Hematopoietic multipotent progenitor cell treated with erythropoietin and hydrocortisone succinate and interleukin-3 and kit ligand, for 6 days (in vitro differentiated cells): Measurements from ENCODE around the gene ADORA2A.

ENCODE experiments used
- DNase-seq: peaks from one replicate; pipeline ENCODE4 v3.0.0-alpha.2; 2015

Gene ADORA2A

DNA sequence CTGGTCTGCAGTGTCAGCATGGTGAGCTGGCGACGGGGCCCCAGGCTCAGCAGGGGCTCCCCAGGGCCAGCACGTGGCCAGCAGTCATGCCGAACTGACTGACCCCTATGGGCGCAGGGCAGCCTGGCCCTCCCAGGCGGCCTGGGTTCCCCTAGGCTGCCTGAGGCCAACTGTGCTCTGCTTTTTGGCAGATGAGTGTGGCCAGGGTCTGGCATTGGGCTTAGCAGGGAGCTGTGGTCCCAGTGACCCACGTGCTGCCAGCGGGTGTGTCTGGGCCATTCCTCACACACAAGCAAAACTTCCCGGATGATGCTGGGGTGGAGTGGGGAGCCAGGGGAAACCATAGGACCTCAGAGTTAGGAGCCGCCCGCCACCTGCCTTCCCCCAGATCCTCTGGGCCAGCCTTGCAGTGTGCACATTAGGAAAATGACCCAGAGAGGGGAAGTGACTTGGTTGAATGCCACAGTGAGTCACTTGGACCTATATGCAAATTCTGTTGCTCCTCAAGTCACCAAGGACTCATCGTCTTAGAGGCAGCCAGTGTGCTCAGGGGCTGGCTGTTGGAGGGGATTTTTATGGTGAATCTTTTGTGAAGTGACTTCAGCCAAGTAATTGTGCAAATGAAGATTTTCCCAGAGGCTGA, 6.5 kb downstream of the ADORA2A start:
- peak; percentile 63 for DNase-seq

DNA sequence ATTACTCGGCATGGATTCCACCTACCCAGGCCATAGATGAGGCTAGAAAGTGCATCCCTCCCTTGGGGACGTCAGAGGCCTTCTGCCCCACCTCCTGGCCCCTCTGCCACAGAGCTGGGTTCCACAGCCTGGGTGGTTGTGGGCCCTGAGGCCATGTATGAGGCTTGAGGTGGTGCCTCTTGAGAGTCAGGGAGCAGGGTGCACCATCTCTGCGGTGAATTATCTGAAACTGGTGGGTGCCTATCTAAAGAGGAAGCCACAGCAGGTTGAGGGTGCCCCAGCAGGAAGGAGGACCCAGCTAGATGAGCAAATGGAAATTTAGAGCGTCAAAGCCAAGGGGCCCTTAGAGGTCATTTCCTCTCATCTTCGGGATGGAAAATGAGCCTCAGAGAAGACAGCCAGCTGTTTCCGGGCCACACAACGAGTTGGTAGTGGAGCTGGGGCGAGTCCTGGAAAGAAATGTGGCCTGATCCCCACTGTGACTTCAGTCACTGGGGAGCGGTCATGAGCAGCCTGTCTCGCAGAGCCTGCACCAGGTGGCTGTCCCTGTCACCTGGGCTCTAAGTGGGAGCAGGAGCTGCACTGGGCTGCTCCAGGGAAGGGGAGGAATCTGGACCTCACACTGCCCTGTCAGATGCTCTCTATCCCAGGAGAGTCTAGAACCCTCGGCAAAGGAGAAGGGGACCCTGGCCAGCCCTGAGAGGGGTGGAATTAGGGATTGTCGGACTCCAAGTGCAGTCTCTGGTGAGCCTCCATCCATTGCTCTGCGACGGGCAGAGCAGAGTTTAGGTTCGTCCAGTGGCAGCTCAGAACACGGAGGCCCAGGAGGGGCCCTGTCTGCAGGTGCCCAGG, 7.3 kb downstream of the ADORA2A start:
- peak; percentile 87 for DNase-seq

DNA sequence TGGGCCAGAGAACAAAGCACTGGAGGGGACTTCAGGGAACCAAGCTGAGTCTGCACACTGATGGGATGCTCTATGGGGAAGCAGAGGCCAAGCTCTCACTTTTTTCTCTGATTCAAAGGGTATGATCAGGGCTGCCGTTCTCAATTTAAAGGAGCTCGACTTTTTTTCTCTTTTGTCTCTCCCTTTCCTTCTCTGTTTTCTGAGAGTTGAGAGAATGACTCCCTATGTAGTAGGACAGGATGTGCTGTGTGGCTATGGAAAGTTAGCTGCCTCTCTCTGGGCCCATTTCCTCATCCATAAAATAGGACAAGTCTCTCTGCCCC, 7.9 kb downstream of the ADORA2A start:
- no peak for DNase-seq

DNA sequence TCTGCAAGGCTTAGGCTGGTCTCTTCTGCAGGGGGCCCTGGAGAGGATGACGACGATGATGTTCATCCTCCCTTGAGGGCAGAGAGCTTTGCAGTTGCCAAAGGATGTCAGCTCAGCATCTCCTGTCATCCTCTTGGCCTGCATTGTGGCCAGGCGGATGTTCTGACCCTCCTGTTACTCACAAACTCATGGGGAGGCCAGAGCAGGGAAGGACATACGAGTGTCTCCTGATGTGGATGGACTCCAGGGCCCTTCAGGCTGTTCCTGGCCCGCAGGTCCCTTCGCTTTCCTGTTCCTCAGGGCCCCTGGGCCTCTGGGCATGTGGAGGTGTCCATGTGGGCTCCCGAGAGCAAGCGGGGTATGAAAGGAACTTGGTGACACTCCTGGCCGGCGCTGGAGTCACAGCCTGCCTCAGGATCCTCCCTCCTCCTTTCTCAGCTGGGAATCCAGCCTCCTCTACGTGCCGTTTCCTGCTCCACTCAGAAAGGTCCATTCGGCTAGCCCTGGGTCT, 8.5 kb downstream of the ADORA2A start:
- no peak for DNase-seq

DNA sequence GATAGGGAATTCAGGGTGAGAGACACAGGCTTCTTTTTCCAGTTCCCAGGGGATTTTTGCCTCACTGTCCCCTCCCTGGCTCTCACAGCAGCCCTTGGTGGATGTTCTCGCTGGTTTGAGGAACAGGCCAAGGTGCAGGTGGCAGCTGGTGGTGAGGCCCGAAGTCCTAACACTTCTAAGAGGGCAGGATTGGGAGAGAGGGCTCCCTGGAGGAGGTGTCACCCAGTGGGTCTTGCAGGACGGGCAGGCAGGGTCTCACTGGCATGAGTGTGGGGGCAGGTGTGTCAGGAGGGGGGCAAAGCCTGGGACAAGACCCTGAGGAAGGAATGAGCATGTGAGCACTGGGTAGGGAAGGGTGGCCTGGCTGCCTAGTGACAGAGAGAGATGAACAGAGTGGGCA, 9.2 kb downstream of the ADORA2A start:
- no peak for DNase-seq

DNA sequence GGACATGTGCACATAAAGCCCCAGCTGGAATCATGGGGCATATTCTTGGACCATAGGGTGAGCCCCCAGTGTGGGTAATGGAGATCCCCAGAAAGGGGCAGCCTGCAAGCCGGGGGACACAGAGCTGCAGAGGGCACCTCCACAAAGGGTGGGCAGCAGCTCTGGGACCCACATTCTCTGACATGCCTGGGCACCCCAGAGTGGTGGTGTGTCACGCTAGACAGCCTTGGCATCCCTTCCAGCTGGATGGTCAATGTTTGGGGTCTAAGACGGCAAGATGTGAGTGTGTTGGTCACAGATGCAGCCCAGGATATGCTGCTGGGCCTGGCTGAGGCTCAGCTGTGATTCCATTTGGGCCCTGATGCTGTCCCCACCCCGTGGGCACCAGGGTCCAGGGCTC, 9.7 kb downstream of the ADORA2A start:
- no peak for DNase-seq

DNA sequence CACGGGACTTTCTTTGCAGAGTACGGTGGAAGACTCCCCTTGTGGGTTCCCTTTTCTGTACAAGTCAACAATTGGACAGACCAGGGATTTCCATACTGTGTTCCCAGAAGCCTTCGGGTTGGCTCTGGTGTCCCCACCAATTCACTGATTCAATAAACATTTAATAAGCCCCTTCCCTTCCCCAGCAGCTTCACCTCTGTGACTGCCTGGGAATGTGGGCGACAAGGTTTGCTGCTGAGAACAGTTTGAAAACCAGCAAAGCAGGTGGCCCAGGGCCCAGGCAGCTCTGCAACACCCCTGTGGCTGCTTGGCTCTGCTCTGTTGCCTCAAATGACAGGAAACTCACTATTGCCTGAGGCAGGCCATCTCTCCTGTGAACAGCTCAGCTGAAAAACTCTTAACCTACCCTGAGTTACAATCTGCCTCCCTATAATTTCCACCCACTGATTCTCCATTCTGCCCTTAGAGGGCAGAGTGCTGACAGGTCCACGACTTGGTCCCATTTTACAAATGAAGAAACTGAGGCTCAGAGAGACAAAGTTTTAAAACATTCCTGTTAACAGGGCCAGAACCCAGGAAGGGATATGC, 10.4 kb downstream of the ADORA2A start:
- DNase-seq, result no peak

DNA sequence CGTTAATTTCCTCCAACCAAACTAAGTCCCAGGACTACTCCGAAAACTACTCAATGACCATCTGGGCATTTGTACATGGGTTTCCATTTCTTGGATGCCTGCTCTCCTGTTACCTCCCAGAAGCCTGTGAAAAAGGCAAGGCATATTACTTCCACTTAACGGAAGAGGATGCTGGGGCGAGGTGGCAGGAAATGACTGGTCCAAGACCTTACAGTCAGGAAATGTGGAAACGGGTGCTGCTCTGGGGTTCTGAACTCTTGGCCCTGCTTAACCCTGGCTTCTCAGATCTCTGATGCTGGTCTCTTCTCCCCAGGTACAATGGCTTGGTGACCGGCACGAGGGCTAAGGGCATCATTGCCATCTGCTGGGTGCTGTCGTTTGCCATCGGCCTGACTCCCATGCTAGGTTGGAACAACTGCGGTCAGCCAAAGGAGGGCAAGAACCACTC, 12.9 kb downstream of the ADORA2A start:
- no peak for DNase-seq

DNA sequence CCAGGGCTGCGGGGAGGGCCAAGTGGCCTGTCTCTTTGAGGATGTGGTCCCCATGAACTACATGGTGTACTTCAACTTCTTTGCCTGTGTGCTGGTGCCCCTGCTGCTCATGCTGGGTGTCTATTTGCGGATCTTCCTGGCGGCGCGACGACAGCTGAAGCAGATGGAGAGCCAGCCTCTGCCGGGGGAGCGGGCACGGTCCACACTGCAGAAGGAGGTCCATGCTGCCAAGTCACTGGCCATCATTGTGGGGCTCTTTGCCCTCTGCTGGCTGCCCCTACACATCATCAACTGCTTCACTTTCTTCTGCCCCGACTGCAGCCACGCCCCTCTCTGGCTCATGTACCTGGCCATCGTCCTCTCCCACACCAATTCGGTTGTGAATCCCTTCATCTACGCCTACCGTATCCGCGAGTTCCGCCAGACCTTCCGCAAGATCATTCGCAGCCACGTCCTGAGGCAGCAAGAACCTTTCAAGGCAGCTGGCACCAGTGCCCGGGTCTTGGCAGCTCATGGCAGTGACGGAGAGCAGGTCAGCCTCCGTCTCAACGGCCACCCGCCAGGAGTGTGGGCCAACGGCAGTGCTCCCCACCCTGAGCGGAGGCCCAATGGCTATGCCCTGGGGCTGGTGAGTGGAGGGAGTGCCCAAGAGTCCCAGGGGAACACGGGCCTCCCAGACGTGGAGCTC, 13.5 kb downstream of the ADORA2A start:
- DNase-seq, result no peak

DNA sequence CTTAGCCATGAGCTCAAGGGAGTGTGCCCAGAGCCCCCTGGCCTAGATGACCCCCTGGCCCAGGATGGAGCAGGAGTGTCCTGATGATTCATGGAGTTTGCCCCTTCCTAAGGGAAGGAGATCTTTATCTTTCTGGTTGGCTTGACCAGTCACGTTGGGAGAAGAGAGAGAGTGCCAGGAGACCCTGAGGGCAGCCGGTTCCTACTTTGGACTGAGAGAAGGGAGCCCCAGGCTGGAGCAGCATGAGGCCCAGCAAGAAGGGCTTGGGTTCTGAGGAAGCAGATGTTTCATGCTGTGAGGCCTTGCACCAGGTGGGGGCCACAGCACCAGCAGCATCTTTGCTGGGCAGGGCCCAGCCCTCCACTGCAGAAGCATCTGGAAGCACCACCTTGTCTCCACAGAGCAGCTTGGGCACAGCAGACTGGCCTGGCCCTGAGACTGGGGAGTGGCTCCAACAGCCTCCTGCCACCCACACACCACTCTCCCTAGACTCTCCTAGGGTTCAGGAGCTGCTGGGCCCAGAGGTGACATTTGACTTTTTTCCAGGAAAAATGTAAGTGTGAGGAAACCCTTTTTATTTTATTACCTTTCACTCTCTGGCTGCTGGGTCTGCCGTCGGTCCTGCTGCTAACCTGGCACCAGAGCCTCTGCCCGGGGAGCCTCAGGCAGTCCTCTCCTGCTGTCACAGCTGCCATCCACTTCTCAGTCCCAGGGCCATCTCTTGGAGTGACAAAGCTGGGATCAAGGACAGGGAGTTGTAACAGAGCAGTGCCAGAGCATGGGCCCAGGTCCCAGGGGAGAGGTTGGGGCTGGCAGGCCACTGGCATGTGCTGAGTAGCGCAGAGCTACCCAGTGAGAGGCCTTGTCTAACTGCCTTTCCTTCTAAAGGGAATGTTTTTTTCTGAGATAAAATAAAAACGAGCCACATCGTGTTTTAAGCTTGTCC, 14.3 kb downstream of the ADORA2A start:
- no peak for DNase-seq

DNA sequence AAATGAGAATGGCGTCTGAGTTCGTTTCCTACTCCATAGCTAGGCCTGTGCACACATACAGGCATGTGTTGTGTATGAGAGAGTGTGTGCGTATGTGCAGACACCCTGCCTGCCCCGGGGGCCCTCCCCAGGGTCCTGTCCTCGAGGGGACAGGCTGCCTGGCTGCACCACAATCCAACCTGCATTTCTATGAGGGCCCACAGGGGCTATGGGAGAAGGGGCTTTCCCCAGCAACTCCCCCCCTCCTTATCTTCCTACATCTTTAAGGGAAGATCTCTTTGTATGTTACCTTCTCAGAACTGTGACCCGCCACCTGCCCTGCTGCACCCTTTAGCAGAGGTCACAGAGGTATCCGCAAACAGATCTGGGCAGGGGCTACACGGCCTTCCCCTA, 14.9 kb downstream of the ADORA2A start:
- no peak for DNase-seq

DNA sequence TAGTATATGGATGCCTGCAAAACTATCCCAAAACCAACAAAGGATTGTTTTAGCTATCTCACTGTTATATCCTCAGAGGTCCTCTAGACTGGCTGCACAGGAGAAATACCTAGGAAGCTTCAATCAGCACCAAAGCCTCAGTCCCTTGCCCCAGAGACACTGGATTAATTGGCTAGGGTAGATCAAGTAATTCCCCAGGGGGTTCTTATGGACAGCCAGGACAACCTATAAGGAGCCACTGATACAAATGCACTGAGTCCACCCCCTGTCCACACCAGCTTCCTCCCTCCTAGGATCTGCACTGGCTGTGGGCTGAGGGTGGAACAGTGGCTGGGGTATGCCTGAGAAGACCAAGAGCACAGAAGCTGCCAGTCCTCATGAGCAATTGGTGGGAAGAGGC, 16.3 kb downstream of the ADORA2A start:
- DNase-seq, result no peak

DNA sequence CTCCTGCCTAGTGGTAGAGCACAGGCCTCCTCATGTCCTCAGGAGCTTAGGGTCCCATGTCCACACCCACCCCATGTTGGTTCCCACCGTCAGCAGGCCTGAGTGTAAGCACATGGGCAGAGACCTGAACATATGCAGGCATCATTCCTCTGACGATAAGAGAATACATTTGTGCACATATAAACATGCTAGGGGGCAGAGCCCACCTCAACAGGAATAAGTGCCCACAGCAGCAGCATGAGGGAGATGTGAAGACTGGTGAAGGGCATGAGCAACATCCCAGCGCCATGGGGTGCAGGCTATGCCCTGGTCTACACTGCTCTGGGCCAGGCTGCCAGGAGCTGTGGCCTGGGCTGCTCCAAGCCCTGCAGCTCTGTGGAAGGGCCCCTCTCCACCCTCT, 16.9 kb downstream of the ADORA2A start:
- DNase-seq, result no peak

DNA sequence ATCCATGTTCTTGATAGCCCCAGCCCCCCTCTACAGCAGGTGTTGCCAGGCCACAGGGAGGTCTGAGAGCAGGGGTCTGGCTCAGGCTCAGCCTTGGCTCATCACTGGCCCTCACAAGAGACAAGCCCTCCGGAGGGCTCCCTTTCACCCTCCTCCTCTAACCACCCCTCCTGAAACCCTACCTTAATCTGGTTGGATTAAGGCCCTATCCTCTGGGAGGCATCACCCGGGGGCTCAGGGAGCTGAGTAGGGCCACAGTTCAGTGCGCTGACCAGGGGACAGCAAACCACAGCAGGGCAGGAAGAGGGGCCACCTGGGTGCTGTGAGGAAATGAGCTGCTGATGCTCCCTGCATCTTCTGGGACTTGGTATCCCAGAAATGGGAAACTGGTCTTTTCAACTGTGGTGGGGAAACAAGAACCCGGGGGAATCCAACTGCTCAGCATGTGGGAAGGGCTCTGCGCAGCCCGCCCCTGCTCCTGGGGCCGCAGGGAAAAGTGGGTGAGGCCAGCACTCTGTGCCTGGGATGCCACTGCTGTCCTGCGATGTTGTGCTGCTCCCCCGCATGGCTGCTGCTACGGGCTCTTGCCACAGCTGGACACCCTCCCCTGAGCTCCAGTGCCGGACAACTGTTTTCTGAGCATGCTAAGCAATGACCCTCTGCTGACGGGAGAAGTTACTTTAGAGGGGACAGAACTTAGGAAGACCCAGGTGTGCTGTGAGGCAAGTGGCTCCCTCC, 17.5 kb downstream of the ADORA2A start:
- no peak for DNase-seq

DNA sequence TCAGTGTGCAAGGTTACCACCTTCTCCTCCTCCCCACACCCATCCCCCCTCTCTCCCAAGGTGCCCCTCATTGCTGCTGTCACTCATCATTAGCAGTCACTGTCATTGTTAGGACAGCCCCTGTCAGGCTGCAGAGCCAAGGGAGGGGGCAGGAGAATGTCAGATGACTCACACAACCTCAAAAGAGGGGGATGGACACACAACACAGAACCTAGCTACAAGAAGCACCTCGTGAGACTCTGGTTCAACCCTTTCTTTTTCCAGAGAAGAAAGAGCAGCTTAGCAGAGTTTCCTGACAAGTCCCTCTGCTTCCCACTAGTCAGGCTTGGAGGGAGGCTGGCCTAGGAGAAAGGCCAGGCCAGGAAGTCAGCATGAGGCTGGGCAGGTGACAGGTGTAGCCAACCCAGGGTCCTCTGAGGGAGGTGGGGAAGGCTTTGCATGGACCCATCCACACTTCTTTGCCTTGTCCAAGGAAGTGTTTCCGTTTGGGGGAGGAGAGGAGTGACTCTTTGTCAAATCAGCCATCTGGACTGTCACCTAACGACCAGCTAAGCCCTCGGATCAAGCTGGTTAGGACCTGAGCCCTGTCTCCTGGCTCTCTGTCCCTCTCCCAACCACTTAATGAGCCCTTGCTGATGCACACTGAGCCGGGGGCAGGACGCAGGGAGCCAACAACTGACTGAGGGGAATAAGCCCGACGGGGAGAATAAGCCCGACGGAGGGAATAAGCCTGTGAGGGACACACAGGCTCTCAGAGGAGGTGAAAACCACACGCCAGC, 18.3 kb downstream of the ADORA2A start:
- no peak for DNase-seq

DNA sequence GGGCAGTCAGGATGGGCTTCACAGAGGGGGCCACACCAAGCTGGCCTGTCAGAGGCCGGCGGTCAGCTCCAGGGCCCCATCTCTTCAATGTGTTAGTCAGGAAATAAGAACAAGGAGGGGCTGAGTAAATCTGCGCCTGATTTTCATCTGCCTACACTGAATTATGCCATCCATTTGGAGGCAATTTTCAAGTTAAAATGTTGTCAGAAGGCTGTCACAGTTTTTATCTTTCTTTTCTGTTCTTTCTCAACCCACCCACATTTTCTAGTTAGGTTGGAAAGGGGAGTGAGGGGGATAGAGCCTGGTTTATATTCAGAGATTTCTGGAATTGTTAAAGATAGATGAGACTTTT, 18.8 kb downstream of the ADORA2A start:
- no peak for DNase-seq

DNA sequence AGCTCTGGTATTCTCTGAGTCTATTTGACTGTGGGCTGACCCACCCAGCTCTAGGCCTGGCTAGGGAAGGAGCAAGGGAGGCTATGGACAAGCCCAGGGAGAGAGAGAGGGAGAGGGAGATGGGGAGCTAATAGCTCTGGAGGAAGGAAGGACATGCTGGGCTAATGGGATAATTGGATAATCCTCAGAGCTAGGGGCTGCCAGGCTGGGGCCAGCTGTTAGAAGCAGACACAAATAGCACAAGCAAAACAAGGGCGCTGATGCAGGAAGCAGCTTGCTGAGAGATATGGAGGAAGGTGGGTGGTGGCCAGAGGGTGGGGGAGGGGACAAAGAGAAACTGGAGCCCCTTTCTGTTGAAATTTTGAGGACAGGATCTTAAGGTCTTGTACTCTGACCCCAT, 23.2 kb downstream of the ADORA2A start:
- peak; percentile 45 for DNase-seq

DNA sequence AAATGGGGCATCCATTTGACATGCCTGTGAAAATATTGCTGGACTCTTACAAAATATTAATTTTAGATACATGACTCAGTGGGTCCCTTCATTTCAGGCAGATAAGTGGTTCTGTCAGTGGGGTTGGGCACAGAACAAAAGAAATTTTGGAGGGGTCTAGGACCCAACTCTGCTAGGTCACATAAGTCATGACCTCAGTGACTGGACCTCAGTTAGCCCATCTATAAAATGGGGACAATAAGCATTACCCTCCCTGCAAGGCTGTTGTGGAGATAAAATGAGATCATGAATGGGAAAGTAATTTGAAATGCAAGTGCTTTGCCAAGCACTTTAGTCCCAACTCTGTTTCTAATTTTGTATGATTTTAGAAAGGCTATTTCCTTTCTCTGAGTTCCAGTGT, 23.8 kb downstream of the ADORA2A start:
- DNase-seq, result no peak

DNA sequence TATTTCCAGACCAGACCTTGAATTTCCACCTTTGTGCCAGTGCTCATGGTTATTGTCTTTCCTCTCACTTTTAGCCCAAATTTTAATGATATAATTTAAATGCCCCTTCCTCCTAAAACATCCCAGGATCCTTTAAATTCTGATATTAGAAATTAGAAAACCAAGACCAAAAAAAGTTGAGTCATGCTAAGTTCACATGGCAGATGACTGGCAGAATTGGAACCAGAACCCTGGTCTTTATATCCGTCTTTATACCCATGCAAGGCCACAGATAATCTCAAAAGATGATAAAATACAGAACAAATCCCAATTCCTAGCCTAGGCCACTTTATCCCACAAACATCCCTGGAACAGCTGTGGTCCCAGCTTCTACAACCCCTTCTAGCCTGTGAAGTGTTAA, 26.5 kb downstream of the ADORA2A start:
- DNase-seq, result no peak

DNA sequence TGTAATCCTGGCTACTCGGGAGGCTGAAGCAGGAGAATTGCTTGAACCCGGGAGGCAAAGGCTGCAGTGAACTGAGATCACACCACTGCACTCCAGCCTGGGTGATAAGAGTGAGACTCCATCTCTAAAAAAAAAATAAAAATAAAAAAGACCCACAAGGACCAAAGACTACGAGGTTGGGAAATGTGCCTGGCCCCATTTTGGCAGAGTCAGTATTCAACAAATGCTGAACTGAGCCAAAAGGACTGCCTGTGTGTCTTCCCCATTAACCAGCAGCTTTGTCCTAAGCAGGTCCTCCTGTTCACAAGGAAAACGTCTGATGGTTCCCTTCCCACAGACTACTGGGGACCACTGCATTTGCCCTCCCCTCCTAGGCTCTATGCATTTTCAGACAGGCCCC, 27.6 kb downstream of the ADORA2A start:
- no peak for DNase-seq
